GM18951 (cell line): ENCODE measurements around the gene NRAP.

Experiments used
- POLR2A ChIP-seq: IDR thresholded peaks from 4 replicates; pipeline ENCODE4 v1.6.1; 2011; ENCODE audit warnings: mild to moderate bottlenecking; ENCODE audit not compliant: insufficient read length, insufficient read depth; ENCODE audit errors: extremely low read depth
- in situ Hi-C: fragments of 300-500 bp; cut with MboI; formaldehyde crosslinking; loops from one replicate; pipeline ENCODE4 v1.12.0; 2022; ENCODE audit warnings: low sequenced_read_pairs, mixed read lengths, inconsistent platforms; ENCODE audit not compliant: unreplicated experiment

The NRAP gene

DNA sequence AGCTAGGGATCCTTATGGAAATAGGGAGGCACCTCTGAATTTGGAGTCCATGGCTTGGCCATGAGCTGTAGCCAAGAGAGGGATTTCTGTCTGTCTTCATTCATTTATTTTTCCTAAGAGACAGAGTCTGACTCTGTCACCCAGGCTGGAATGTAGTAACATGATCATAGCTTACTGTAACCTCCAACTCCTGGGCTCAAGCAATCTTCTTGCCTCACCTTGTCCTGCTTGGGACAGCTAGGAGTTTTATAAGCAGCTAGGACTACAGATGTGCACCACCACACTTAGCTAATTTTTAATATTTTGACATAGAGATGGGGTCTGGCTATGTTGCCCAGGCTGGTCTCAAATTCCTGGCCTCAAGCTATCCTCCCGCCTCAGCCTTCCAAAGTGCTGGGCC is 119.4 kb downstream of the NRAP start:
- no peak for TF ChIP-seq POLR2A
- in situ Hi-C loops = no loop called here

GRCh38 chr10:113543107-113543955 is 120.5 kb downstream of the NRAP start:
- TF ChIP-seq POLR2A = no peak
- in situ Hi-C loops = no loop called here

DNA sequence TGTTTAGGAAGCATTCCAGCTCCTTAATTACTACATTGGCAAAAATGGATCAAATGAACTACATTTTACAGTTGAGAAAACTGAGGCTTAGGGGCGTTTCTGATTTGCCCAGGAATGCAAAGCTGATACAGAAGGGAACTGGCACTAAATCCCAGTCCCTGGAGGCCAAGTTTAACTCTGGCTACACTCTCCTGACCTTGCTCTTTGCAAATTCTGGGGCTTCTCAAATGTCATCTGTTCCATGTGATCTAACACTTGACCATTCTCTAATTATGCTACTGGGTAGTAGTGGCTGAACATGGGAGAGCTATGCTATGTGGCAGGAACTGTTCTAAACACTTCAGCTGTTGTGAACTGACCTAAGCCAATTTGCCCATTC is 122.3 kb downstream of the NRAP start:
- TF ChIP-seq POLR2A = no peak
- in situ Hi-C loops = no loop called here

DNA sequence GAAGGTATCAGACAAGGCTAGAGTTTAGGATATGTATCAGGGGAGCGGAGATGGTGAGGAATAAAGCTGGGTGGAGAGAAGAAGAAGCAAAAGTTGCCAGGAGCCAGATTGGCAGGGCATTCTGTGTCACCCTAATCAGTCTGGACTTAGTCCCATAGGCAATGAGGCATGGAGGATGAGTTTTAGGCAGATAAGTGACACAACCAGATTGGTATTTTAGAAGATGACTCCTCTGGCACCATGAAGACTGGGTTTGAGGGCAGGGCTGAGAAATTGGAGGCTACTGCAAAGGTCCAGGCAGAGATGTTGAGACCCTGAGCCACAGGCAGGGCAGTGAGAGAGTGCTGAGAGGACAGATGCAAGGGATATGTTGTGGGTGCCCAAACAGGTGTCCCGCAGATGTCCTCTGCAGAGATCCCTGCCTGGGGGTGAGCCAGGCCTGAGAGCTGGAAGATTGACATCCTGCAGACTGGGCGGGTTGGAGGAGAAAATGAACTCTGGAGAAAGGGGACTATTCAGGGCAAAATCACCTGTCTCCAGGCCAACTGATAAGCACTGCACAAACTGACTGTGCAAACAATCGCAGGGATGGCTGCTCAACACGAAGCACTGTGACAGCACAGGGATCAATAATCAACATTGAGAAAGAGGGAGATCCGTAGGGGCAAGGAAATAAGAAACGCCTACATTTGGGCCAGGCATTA is 122.8 kb downstream of the NRAP start:
- TF ChIP-seq POLR2A = no peak
- in situ Hi-C loops = no loop called here

DNA sequence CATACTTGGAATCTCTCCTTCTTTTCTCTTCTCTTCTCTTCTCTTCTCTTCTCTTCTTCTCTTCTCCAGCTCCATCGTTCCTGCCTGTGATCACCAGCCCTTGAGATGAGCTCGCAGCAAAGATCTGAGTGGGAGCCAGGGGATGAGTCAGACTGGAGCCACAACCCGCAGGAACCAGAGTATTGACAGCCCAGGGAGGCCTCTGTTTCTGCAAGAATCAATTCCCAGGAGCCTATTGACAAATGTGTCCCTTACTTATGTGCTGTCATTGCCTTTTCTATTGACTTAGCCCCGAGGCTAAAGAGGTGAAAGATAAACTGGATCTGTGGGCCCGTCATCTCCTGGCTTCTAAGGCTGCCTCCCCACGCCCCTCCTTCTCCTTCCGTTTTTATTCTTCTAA is 124.1 kb downstream of the NRAP start:
- in situ Hi-C loops = no loop called here
- no peak for TF ChIP-seq POLR2A
